Measurements from ENCODE around the gene ACOX2. TPM values are rescaled to one million over a fixed set of nuclear protein-coding genes. Genes with fewer than 3 reads are reported as not detected.

The ACOX2 gene
- total and polyA plus RNA-seq, 2 donors (not counting 3 experiments of a cell fraction or from before 2014, with no cell fraction given) = 1.5 to 10.5 TPM

- Histone ChIP-seq H3K9ac (replicated peaks; ENCODE audit: extremely low read depth, insufficient read depth, low read length) (no peak overlapping the region), H3K4me2 (ENCODE audit: insufficient read depth, low read length) (no peak overlapping the region), H3K4me3 (replicated peaks in 1 of 3; ENCODE audit: insufficient read depth in 1 of 3, low read depth in 1 of 3, low read length in 3 of 3) (no peak overlapping the region), H3K36me3 (ENCODE audit: control insufficient read depth in 2 of 2, extremely low read depth in 1 of 2, insufficient read depth in 2 of 2, low read length in 2 of 2) (no peaks in the 10 kb centered on the region), H4K20me1 (replicated peaks; ENCODE audit: control insufficient read depth, extremely low read depth, insufficient read depth, low read length) (no peaks in the 10 kb centered on the region), H2AFZ (ENCODE audit: low read depth, low read length) (no peak overlapping the region), H3K79me2 (ENCODE audit: control insufficient read depth, insufficient read depth, low read length) (no peaks in the 10 kb centered on the region), H3K4me1 (ENCODE audit: control insufficient read depth, extremely low read depth, insufficient read depth, low read length) (no peaks in the 10 kb centered on the region), H3K27me3 (ENCODE audit: control insufficient read depth in 2 of 2, insufficient read depth in 2 of 2, low read length in 2 of 2) (no peaks in the 10 kb centered on the region), H3K9me3 (replicated peaks; ENCODE audit: control insufficient read depth, insufficient read depth, low read length) (no peaks in the 10 kb centered on the region), H3K9me1 (replicated peaks; ENCODE audit: control insufficient read depth, extremely low read depth, insufficient read depth, low read length) (no peaks in the 10 kb centered on the region), H3K27ac (ENCODE audit: insufficient read depth, low read depth, low read length) (no peak overlapping the region)
- BruUV-seq (replicated peaks) = no TSS peak
- no peak for FAIRE-seq
- ChIA-PET CTCF (interaction anchor here (0.8 kb wide), 1 partner anchor 8 kb away, joined by 3 read pairs; no protein-coding TSS in a partner anchor), POLR2A (no interaction called here)
- TF ChIP-seq POLR2AphosphoS5 (IDR thresholded peaks at IDR 0.05; ENCODE audit: insufficient read depth, low read depth, low read length) = no peak
- TF ChIP-seq JUN (IDR thresholded peaks at IDR 0.05; ENCODE audit: borderline replicate concordance, insufficient read depth, insufficient read length, low read depth) = no peak
- TF ChIP-seq, protein P1, sequence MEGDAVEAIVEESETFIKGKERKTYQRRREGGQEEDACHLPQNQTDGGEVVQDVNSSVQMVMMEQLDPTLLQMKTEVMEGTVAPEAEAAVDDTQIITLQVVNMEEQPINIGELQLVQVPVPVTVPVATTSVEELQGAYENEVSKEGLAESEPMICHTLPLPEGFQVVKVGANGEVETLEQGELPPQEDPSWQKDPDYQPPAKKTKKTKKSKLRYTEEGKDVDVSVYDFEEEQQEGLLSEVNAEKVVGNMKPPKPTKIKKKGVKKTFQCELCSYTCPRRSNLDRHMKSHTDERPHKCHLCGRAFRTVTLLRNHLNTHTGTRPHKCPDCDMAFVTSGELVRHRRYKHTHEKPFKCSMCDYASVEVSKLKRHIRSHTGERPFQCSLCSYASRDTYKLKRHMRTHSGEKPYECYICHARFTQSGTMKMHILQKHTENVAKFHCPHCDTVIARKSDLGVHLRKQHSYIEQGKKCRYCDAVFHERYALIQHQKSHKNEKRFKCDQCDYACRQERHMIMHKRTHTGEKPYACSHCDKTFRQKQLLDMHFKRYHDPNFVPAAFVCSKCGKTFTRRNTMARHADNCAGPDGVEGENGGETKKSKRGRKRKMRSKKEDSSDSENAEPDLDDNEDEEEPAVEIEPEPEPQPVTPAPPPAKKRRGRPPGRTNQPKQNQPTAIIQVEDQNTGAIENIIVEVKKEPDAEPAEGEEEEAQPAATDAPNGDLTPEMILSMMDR (IDR thresholded peaks at IDR 0.05; ENCODE audit: extremely low read depth in 1 of 2, insufficient read depth in 1 of 2, low read depth in 1 of 2, low read length in 2 of 2) = no peak
- TF ChIP-seq GATA2 (IDR thresholded peaks at IDR 0.05; ENCODE audit: insufficient read depth, insufficient read length, low read depth, low read length) = no peak
- no peak for TF ChIP-seq FOS (IDR thresholded peaks at IDR 0.05; ENCODE audit: borderline replicate concordance, insufficient read depth, low read length)
- no peak for TF ChIP-seq MYC (IDR thresholded peaks at IDR 0.05; ENCODE audit: low read depth, low read length)
- TF ChIP-seq EZH2 (IDR thresholded peaks at IDR 0.05; ENCODE audit: borderline replicate concordance, low read depth, low read length, severe bottlenecking) = no peak
- TF ChIP-seq POLR2A (IDR thresholded peaks at IDR 0.05; ENCODE audit: low read depth, low read length) = no peak
- TF ChIP-seq, protein P2, sequence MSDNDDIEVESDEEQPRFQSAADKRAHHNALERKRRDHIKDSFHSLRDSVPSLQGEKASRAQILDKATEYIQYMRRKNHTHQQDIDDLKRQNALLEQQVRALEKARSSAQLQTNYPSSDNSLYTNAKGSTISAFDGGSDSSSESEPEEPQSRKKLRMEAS (IDR thresholded peaks at IDR 0.05; ENCODE audit: insufficient read depth, insufficient read length) = no peak
- intact Hi-C loops (cut with micrococcal nuclease) (no loop called here), dilution Hi-C loops (cut with MboI; ENCODE audit: extremely low pct_ligation_motif_present, low sequenced_read_pairs) (no loop called here)
- DNase-seq (ENCODE audit: low read depth, low spot score) = no peak
Measured at GRCh38 chr3:58519668-58520402, 17.2 kb downstream of the ACOX2 start.
